ENCODE data around the gene GABRB3.

DNA sequence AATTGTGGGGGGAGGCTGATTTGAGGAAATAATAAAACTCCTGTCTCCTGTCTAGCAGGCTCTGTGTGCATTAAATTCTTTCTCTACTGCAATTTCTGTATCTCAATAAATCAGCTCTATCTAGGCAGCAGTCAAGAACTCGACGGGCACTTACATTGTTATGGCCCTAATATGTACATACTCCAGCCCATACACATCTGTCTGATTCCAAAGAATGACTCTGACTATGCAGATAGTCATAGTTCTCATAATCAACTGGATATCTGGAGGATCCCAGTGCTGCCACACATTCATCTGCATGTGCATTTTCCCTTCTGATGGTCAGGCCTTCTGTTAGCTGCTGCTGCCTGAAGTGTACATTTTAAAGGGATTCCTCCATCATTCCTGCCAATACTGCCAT, 114.6 kb downstream of the GABRB3 start:
- TF ChIP-seq, protein P1, sequence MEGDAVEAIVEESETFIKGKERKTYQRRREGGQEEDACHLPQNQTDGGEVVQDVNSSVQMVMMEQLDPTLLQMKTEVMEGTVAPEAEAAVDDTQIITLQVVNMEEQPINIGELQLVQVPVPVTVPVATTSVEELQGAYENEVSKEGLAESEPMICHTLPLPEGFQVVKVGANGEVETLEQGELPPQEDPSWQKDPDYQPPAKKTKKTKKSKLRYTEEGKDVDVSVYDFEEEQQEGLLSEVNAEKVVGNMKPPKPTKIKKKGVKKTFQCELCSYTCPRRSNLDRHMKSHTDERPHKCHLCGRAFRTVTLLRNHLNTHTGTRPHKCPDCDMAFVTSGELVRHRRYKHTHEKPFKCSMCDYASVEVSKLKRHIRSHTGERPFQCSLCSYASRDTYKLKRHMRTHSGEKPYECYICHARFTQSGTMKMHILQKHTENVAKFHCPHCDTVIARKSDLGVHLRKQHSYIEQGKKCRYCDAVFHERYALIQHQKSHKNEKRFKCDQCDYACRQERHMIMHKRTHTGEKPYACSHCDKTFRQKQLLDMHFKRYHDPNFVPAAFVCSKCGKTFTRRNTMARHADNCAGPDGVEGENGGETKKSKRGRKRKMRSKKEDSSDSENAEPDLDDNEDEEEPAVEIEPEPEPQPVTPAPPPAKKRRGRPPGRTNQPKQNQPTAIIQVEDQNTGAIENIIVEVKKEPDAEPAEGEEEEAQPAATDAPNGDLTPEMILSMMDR (conservative IDR thresholded peaks at IDR 0.05 in 1 of 2, IDR thresholded peaks at IDR 0.05 in 1 of 2; ENCODE audit: extremely low read depth in 1 of 2, insufficient read depth in 1 of 2, low read depth in 1 of 2, low read length in 2 of 2) = no peak
- TF ChIP-seq EZH2 (IDR thresholded peaks at IDR 0.05; ENCODE audit: borderline replicate concordance, low read length) = no peak
